IMR-90 (cell line): ENCODE results near the gene FRMD5. TPM values are rescaled to one million over a fixed set of nuclear protein-coding genes. Genes with fewer than 3 reads are reported as not detected.

Source experiments
- ATAC-seq: fragments of 200-7000 bp; cut with Tn5 transposase; 2 replicates; pipeline ENCODE4 v1.9.1; 2020; ENCODE audit warnings: low read depth, mild to moderate bottlenecking, moderate library complexity
- BruUV-seq: library from RNA; stranded (reverse); fragments of 400-500 nt; replicated peaks from 2 replicates; lab custom pipeline; 2021; lab: Mats Ljungman, UMichigan
- CTCF ChIA-PET: fragments of 300-600 bp; formaldehyde crosslinking; extraction: SDS; loops from one replicate; lab custom pipeline; 2021; ENCODE audit warnings: antibody characterized with exemption; lab: Yijun Ruan, JAX
- POLR2A ChIA-PET: fragments of 300-600 bp; sonication (Branson Sonifier 250); formaldehyde crosslinking; loops from one replicate; lab custom pipeline; 2022; ENCODE audit warnings: antibody characterized with exemption; ENCODE audit not compliant: unreplicated experiment; lab: Charles Lee
- DNase-seq: peaks from one replicate; pipeline ENCODE4 v3.0.0; 2013
- H2AFZ ChIP-seq: replicated peaks from 2 replicates; pipeline ENCODE3; 2013; ENCODE audit warnings: low read length, mild to moderate bottlenecking; ENCODE audit not compliant: poor library complexity
- H2AK5ac ChIP-seq: 2 replicates; pipeline ENCODE4 v1.6.1; 2013; ENCODE audit warnings: low read depth, low read length, inconsistent platforms
- H2AK9ac ChIP-seq: replicated peaks from 2 replicates; pipeline ENCODE3; 2013; ENCODE audit warnings: mild to moderate bottlenecking, low read depth, low read length, moderate library complexity; ENCODE audit not compliant: poor library complexity
- H2BK120ac ChIP-seq: 2 replicates; pipeline ENCODE4 v1.6.1; 2013; ENCODE audit warnings: low read depth, low read length, inconsistent platforms
- H2BK15ac ChIP-seq: 3 replicates; pipeline ENCODE4 v1.6.1; 2013; ENCODE audit warnings: low read depth, low read length, inconsistent platforms
- H2BK20ac ChIP-seq: 2 replicates; pipeline ENCODE4 v1.6.1; 2013; ENCODE audit warnings: low read depth, mild to moderate bottlenecking, inconsistent platforms, low read length, moderate library complexity
- H2BK5ac ChIP-seq: 2 replicates; pipeline ENCODE4 v1.6.1; 2013; ENCODE audit warnings: mild to moderate bottlenecking, low read depth, low read length, inconsistent platforms; ENCODE audit not compliant: poor library complexity, severe bottlenecking
- H3K14ac ChIP-seq: replicated peaks from 2 replicates; pipeline ENCODE4 v1.6.1; 2013; ENCODE audit warnings: low read depth, low read length, inconsistent platforms
- H3K18ac ChIP-seq: 2 replicates; pipeline ENCODE4 v1.6.1; 2013; ENCODE audit warnings: low read depth, low read length, control low read depth
- H3K23ac ChIP-seq: 2 replicates; pipeline ENCODE4 v1.6.1; 2013; ENCODE audit warnings: low read depth, low read length, inconsistent platforms
- H3K27ac ChIP-seq: 2 replicates; pipeline ENCODE4 v1.5.1; 2013; ENCODE audit warnings: mild to moderate bottlenecking, control low read depth, low read length; ENCODE audit not compliant: insufficient read depth
- H3K27me3 ChIP-seq: 2 replicates; pipeline ENCODE4 v1.6.1; 2013; ENCODE audit warnings: low read length; ENCODE audit not compliant: control insufficient read depth, insufficient read depth
- H3K36me3 ChIP-seq: 2 replicates; pipeline ENCODE4 v1.6.1; 2013; ENCODE audit warnings: low read length, mixed read lengths; ENCODE audit not compliant: control insufficient read depth, insufficient read depth
- H3K4ac ChIP-seq: 2 replicates; pipeline ENCODE4 v1.6.1; 2013; ENCODE audit warnings: low read depth, low read length, inconsistent platforms
- H3K4me1 ChIP-seq: 2 replicates; pipeline ENCODE4 v1.6.1; 2013; ENCODE audit warnings: low read length, mixed read lengths; ENCODE audit not compliant: control insufficient read depth, insufficient read depth
- H3K4me2 ChIP-seq: 2 replicates; pipeline ENCODE4 v1.6.1; 2013; ENCODE audit warnings: low read depth, mild to moderate bottlenecking, control low read depth, low read length, moderate library complexity
- H3K4me3 ChIP-seq: 2 replicates; pipeline ENCODE4 v1.5.1; 2013; ENCODE audit warnings: low read depth, mild to moderate bottlenecking, control low read depth, low read length, moderate library complexity; ENCODE audit not compliant: insufficient read depth
- H3K56ac ChIP-seq: 2 replicates; pipeline ENCODE4 v1.6.1; 2013; ENCODE audit warnings: low read length, inconsistent platforms; ENCODE audit not compliant: insufficient read depth; ENCODE audit errors: extremely low read depth
- H3K79me1 ChIP-seq, 2 experiments: 2 replicates each; pipeline ENCODE4 v1.6.1; 2013; ENCODE audit warnings: low read length in 2 of 2, inconsistent platforms in 1 of 2, low read depth in 1 of 2
- H3K9ac ChIP-seq: 2 replicates; pipeline ENCODE4 v1.6.1; 2013; ENCODE audit warnings: low read depth, low read length, control low read depth
- H3K9me1 ChIP-seq: 2 replicates; pipeline ENCODE4 v1.6.1; 2013; ENCODE audit warnings: low read length, inconsistent platforms; ENCODE audit not compliant: insufficient read depth
- H3K9me3 ChIP-seq: 2 replicates; pipeline ENCODE4 v1.6.1; 2013; ENCODE audit warnings: low read length; ENCODE audit not compliant: control insufficient read depth, insufficient read depth
- H4K20me1 ChIP-seq: 2 replicates; pipeline ENCODE4 v1.6.1; 2013; ENCODE audit warnings: low read length, inconsistent platforms; ENCODE audit not compliant: insufficient read depth
- H4K5ac ChIP-seq: 2 replicates; pipeline ENCODE4 v1.6.1; 2013; ENCODE audit warnings: mild to moderate bottlenecking, low read depth, low read length, control low read depth
- H4K8ac ChIP-seq, 2 experiments: 2 replicates each; pipeline ENCODE4 v1.6.1; 2013; ENCODE audit warnings: low read depth in 2 of 2, low read length in 2 of 2, control low read depth in 1 of 2, inconsistent platforms in 1 of 2
- H4K91ac ChIP-seq: 2 replicates; pipeline ENCODE4 v1.6.1; 2013; ENCODE audit warnings: low read depth, low read length, inconsistent platforms; ENCODE audit not compliant: insufficient read depth
- CTCF ChIP-seq: conservative IDR thresholded peaks from 2 replicates; pipeline ENCODE4 v1.5.1; 2012; ENCODE audit warnings: mild to moderate bottlenecking, low read depth, low read length, improper control_type of control experiment
- WGBS, 2 experiments: methylation state at CpG; one replicate each; pipeline versions ENCODE4 v1.1.5 to v1.1.7; 2013; ENCODE audit warnings: missing lambda C conversion rate in 2 of 2; ENCODE audit not compliant: insufficient read length in 1 of 2; ENCODE audit errors: extremely low coverage in 2 of 2; 5-methylcytosine and 5-hydroxymethylcytosine counted together
- dilution Hi-C: fragments of 300-500 bp; cut with HindIII; formaldehyde crosslinking; loops from one replicate; pipeline ENCODE4 v1.14.3; 2018; ENCODE audit warnings: low sequenced_read_pairs; ENCODE audit not compliant: unreplicated experiment
- in situ Hi-C: fragments of 300-500 bp; cut with MboI; formaldehyde crosslinking; loops from 3 replicates; pipeline ENCODE4 v1.14.3; 2019; ENCODE audit warnings: low sequenced_read_pairs, inconsistent platforms, mixed read lengths
- intact Hi-C: fragments of 100-400 bp; cut with micrococcal nuclease; formaldehyde crosslinking; loops from 2 replicates; pipeline ENCODE4 v1.10.0; 2022
- polyA plus RNA-seq, 3 experiments: library from polyadenylated mRNA; depleted of rRNA; stranded (reverse); fragments of >200 nt; gene quantifications; 2 replicates each; pipeline ENCODE4 v1.2.3, GENCODE V29; 2012; ENCODE audit warnings: low replicate concordance in 1 of 3
- total RNA-seq: library from RNA; depleted of rRNA; stranded (reverse); fragments of >200 nt; gene quantifications from 2 replicates; pipeline ENCODE4 v1.2.3, GENCODE V29; 2012

Gene FRMD5
- total and polyA plus RNA-seq, 2 of the 4 experiments (the other 2 are of a cell fraction), result 4.1 to 5.4 TPM

- Histone ChIP-seq H3K9me3 (no peaks in the 10 kb centered on the region), H3K27me3 (no peaks in the 10 kb centered on the region), H2BK15ac (no peak overlapping the region), H4K20me1 (no peaks in the 10 kb centered on the region), H3K79me1 (no peaks in the 10 kb centered on the region), H2BK20ac (no peak overlapping the region), H3K4me1 (no peaks in the 10 kb centered on the region), H3K23ac (no peak overlapping the region), H4K91ac (no peak overlapping the region), H3K36me3 (no peaks in the 10 kb centered on the region), H3K27ac (no peak overlapping the region), H2AK9ac (no peak overlapping the region), H3K18ac (no peak overlapping the region), H3K4me3 (no peak overlapping the region), H4K5ac (no peak overlapping the region), H3K56ac (no peak overlapping the region), H3K4me2 (no peak overlapping the region), H2BK120ac (no peak overlapping the region), H2AK5ac (no peak overlapping the region), H3K14ac (no peak overlapping the region), H3K4ac (no peak overlapping the region), H2AFZ (no peak overlapping the region), H3K9ac (no peak overlapping the region), H3K9me1 (peaks cover 4% of the 10 kb centered on the region; the same call in 1 of the 2 replicates), H4K8ac (no peak overlapping the region), H2BK5ac (no peak overlapping the region)
- intact Hi-C loops, result no loop called here
- CTCF ChIA-PET, result no interaction called here
- DNase-seq (no peak), ATAC-seq (no peak)
- in situ Hi-C loops, result no loop called here
- dilution Hi-C loops, result no loop called here
- WGBS, 2 experiments, result no CpG with 5 or more reads among the region's 1 CpG
- BruUV-seq, result no TSS peak
- TF ChIP-seq CTCF, result no peak
- POLR2A ChIA-PET, result no interaction called here
Observed at GRCh38 chr15:43969802-43970375, 225.2 kb downstream of the FRMD5 start.
